Caki2 (cell line): ENCODE data around the gene FKBP1A. TPM values are rescaled to one million over a fixed set of nuclear protein-coding genes. Genes with fewer than 3 reads are reported as not detected.

Experiments used
- DNase-seq: peaks from one replicate; pipeline ENCODE4 v3.0.0-alpha.2; 2015; ENCODE audit warnings: low read depth
- in situ Hi-C: cut with HindIII; loops from 2 replicates; pipeline ENCODE4 v1.10.0; 2016; ENCODE audit warnings: low sequenced_read_pairs, low pct_unique_long_range_greater_than_20kb, mixed read lengths
- total RNA-seq: library from RNA; depleted of rRNA; stranded (reverse); fragments of >200 nt; shearing (Covaris generic); gene quantifications from 2 replicates; pipeline ENCODE4 v1.2.3, GENCODE V29; 2014; ENCODE audit warnings: low replicate concordance

FKBP1A gene
- total RNA-seq, 1 experiment from 2014 or later, result 219 TPM

- in situ Hi-C loops, result no loop called here
- DNase-seq, result no peak
These were observed 29.9 kb upstream of the FKBP1A start for GRCh38 chr20:1422753-1423152.

GRCh38 chr20:1420066-1420465 is 27.2 kb upstream of the FKBP1A start:
- in situ Hi-C loops, result no loop called here
- DNase-seq, result no peak

- in situ Hi-C loops, result no loop called here
- no peak for DNase-seq
These were observed 25.5 kb upstream of the FKBP1A start for GRCh38 chr20:1418350-1418749.

GRCh38 chr20:1417790-1418189 is 24.9 kb upstream of the FKBP1A start:
- in situ Hi-C loops, result no loop called here
- no peak for DNase-seq

- DNase-seq, result no peak
- in situ Hi-C loops, result no loop called here
These were observed 24.4 kb upstream of the FKBP1A start for GRCh38 chr20:1417273-1417672.

GRCh38 chr20:1415667-1416468 is 23.0 kb upstream of the FKBP1A start:
- DNase-seq, result peak; percentile 83
- in situ Hi-C loops, result no loop called here

GRCh38 chr20:1414982-1415381 is 22.1 kb upstream of the FKBP1A start:
- in situ Hi-C loops, result no loop called here
- DNase-seq, result no peak

GRCh38 chr20:1405801-1406200 is 12.9 kb upstream of the FKBP1A start:
- in situ Hi-C loops, result no loop called here
- no peak for DNase-seq

GRCh38 chr20:1403624-1404023 is 10.8 kb upstream of the FKBP1A start:
- DNase-seq, result no peak
- in situ Hi-C loops, result no loop called here

GRCh38 chr20:1402149-1402548 is 9.3 kb upstream of the FKBP1A start:
- in situ Hi-C loops, result no loop called here
- no peak for DNase-seq

GRCh38 chr20:1401451-1401907 is 8.6 kb upstream of the FKBP1A start:
- peak; percentile 66 for DNase-seq
- in situ Hi-C loops, result no loop called here

- in situ Hi-C loops, result loop anchor here (10.0 kb wide), 1 partner anchor 75 kb away; the partner anchor contains the start of gene SDCBP2
- peak; percentile 47 for DNase-seq
These were observed 7.0 kb upstream of the FKBP1A start for GRCh38 chr20:1399678-1400366.

GRCh38 chr20:1398185-1398584 is 5.3 kb upstream of the FKBP1A start:
- peak; percentile 35 for DNase-seq

GRCh38 chr20:1397710-1398109 is 4.9 kb upstream of the FKBP1A start:
- DNase-seq, result no peak
- in situ Hi-C loops, result loop anchor here (10.0 kb wide), 1 partner anchor 73 kb away; the partner anchor contains the start of gene SDCBP2

More at GRCh38 chr20:1398185-1398584, 5.3 kb upstream of the FKBP1A start:
- in situ Hi-C loops, result loop anchor here (10.0 kb wide), 1 partner anchor 73 kb away; the partner anchor contains the start of gene SDCBP2

GRCh38 chr20:1396702-1397101 is 3.8 kb upstream of the FKBP1A start:
- in situ Hi-C loops, result loop anchor here (10.0 kb wide), 1 partner anchor 72 kb away; the partner anchor contains the start of gene SDCBP2
- DNase-seq, result no peak

GRCh38 chr20:1396264-1396663 is 3.4 kb upstream of the FKBP1A start:
- in situ Hi-C loops, result loop anchor here (10.0 kb wide), 1 partner anchor 71 kb away; the partner anchor contains the start of gene SDCBP2
- no peak for DNase-seq

GRCh38 chr20:1394686-1395085 is 1.8 kb upstream of the FKBP1A start:
- in situ Hi-C loops, result loop anchor here (10.0 kb wide), 1 partner anchor 70 kb away; the partner anchor contains the start of gene SDCBP2
- DNase-seq, result no peak

- in situ Hi-C loops, result loop anchor here (10.0 kb wide), 1 partner anchor 69 kb away; the partner anchor contains the start of gene SDCBP2
These were observed 641 bp upstream of the FKBP1A start for GRCh38 chr20:1393507-1393882.

GRCh38 chr20:1392443-1392692 is 486 bp downstream of the FKBP1A start:
- DNase-seq, result no peak
- in situ Hi-C loops, result loop anchor here (10.0 kb wide), 1 partner anchor 68 kb away; the partner anchor contains the start of gene SDCBP2

More at GRCh38 chr20:1393507-1393882, 641 bp upstream of the FKBP1A start:
- no peak for DNase-seq
